Tibial nerve (tissue), 4 donors: ENCODE results near the gene FGFR1OP2.

Experiments used
- EP300 ChIP-seq, 2 donors: sonication (generic); formaldehyde crosslinking; IDR thresholded peaks; one replicate each; pipeline ENCODE4 v1.6.1; 2017; ENCODE audit warnings: antibody characterized with exemption in 2 of 2, mild to moderate bottlenecking in 1 of 2
- POLR2A ChIP-seq, 2 donors: fragments of 450-650 bp; IDR thresholded peaks; one replicate each; pipeline ENCODE4 v1.6.1; 2017; ENCODE audit warnings: antibody characterized with exemption in 2 of 2, mild to moderate bottlenecking in 2 of 2, moderate library complexity in 2 of 2
- TF ChIP-seq, protein P1 (sequence below), 5 experiments: fragments of 200-600 bp in 3 of 5; fragments of 450-650 bp in 2 of 5; sonication (generic) in 3 of 5; IDR thresholded peaks; one replicate each; pipeline ENCODE4 v1.5.1; 2016 to 2019; ENCODE audit warnings: antibody characterized with exemption in 5 of 5, mild to moderate bottlenecking in 3 of 5, moderate library complexity in 2 of 5

DNA sequence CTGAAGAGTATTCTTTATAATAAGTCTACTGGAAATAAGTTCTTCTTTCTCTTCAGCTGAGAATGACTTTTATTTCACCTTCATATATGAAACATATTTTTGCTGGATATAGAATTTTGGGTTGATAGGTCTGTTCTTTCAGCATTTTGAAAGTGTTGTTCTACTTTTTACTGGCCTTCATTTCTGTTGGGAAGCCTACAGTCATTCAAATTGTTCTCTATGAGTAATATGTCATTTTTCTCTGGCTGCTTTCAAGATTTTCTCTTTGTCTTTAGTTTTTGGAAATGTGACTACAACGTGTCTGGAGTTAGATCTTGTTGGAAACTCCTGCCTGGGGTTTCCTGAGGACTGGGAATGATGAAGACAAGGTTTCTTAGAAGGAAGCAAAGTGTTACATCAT is 10.0 kb downstream of the FGFR1OP2 start:
- TF ChIP-seq, protein P1, sequence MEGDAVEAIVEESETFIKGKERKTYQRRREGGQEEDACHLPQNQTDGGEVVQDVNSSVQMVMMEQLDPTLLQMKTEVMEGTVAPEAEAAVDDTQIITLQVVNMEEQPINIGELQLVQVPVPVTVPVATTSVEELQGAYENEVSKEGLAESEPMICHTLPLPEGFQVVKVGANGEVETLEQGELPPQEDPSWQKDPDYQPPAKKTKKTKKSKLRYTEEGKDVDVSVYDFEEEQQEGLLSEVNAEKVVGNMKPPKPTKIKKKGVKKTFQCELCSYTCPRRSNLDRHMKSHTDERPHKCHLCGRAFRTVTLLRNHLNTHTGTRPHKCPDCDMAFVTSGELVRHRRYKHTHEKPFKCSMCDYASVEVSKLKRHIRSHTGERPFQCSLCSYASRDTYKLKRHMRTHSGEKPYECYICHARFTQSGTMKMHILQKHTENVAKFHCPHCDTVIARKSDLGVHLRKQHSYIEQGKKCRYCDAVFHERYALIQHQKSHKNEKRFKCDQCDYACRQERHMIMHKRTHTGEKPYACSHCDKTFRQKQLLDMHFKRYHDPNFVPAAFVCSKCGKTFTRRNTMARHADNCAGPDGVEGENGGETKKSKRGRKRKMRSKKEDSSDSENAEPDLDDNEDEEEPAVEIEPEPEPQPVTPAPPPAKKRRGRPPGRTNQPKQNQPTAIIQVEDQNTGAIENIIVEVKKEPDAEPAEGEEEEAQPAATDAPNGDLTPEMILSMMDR (IDR thresholded peaks at IDR 0.05), result no peak
- TF ChIP-seq EP300 (IDR thresholded peaks at IDR 0.05) (no peak), POLR2A (IDR thresholded peaks at IDR 0.05) (no peak)
